Measurements from ENCODE around the gene PDZD8.
"Not testable (repeated sequence)": the region's sequence is repeated elsewhere in the genome, so short reads cannot be mapped to it uniquely, and the experiment has no call there.

PDZD8 gene

DNA sequence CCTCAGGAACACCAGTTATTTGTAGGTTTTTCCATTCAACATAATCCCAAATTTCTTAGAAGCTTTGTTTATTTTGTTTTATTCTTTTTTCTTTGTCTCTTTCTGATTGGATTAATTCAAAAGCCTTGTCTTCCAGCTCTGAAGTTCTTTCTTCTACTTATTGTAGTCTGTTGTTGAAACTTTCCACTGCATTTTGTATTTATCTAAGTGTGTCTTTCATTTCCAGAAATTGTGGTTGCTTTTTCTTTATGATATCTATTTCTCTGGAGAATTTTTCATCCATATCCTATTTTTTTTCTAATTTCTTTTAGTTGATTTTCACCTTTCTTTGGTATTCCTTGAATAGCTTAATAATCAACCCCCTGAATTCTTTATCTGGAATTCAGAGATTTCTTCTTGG, 75.8 kb downstream of the PDZD8 start:
- H2AFZ ChIP-seq (ENCODE audit: low read depth, low read length) = no peak overlapping the region
- TF ChIP-seq, protein P1, sequence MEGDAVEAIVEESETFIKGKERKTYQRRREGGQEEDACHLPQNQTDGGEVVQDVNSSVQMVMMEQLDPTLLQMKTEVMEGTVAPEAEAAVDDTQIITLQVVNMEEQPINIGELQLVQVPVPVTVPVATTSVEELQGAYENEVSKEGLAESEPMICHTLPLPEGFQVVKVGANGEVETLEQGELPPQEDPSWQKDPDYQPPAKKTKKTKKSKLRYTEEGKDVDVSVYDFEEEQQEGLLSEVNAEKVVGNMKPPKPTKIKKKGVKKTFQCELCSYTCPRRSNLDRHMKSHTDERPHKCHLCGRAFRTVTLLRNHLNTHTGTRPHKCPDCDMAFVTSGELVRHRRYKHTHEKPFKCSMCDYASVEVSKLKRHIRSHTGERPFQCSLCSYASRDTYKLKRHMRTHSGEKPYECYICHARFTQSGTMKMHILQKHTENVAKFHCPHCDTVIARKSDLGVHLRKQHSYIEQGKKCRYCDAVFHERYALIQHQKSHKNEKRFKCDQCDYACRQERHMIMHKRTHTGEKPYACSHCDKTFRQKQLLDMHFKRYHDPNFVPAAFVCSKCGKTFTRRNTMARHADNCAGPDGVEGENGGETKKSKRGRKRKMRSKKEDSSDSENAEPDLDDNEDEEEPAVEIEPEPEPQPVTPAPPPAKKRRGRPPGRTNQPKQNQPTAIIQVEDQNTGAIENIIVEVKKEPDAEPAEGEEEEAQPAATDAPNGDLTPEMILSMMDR (IDR thresholded peaks at IDR 0.05; ENCODE audit: low read depth, low read length) = no peak
- TF ChIP-seq EZH2phosphoT487 (IDR thresholded peaks at IDR 0.05; ENCODE audit: low read depth) = no peak
- H4K20me1 ChIP-seq (ENCODE audit: insufficient read depth, low read length) = no peaks in the 10 kb centered on the region; the same call in 1 of the 2 replicates
- H3K36me3 ChIP-seq (replicated peaks; ENCODE audit: low read depth, low read length) = no peaks in the 10 kb centered on the region
- no peak overlapping the region for H3K4me2 ChIP-seq (ENCODE audit: low read length)
- no peaks in the 10 kb centered on the region for H3K27me3 ChIP-seq (ENCODE audit: low read depth, low read length)
- H3K4me1 ChIP-seq (ENCODE audit: low read length) = no peaks in the 10 kb centered on the region
- no peaks in the 10 kb centered on the region for H3K9me3 ChIP-seq (ENCODE audit: insufficient read depth, low read length)
- no peak overlapping the region for H3K9ac ChIP-seq (ENCODE audit: low read length)
- no peak overlapping the region for H3K27ac ChIP-seq (ENCODE audit: low read length)
- H3K4me3 ChIP-seq (ENCODE audit: low read length) = no peak overlapping the region
- H3K79me2 ChIP-seq (ENCODE audit: low read length) = no peaks in the 10 kb centered on the region

DNA sequence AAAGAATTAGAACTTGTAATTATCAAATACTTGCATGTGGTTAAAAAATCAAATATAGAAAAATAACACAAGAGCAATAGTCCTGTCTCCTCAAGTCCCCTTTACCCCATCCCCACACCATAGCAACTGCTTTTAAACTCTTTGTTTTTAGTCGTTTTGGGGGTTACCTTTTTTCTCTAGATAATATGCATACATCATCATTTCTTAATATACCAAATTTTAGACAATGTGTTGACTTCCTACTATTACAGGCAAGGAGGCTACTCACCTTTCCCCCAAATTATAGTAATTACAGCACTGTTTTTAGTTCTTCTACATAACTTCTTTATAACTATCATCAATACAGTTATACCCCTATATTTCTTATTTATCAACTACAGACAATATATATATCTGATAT, 77.0 kb downstream of the PDZD8 start:
- Histone ChIP-seq H4K20me1 (ENCODE audit: insufficient read depth, low read length) (no peaks in the 10 kb centered on the region; the same call in 1 of the 2 replicates), H3K79me2 (ENCODE audit: low read length) (no peaks in the 10 kb centered on the region), H3K4me3 (ENCODE audit: low read length) (no peak overlapping the region), H3K4me2 (ENCODE audit: low read length) (no peak overlapping the region), H3K27me3 (ENCODE audit: low read depth, low read length) (no peaks in the 10 kb centered on the region), H3K27ac (ENCODE audit: low read length) (no peak overlapping the region), H2AFZ (ENCODE audit: low read depth, low read length) (no peak overlapping the region), H3K9me3 (ENCODE audit: insufficient read depth, low read length) (no peaks in the 10 kb centered on the region), H3K9ac (ENCODE audit: low read length) (no peak overlapping the region), H3K4me1 (ENCODE audit: low read length) (no peaks in the 10 kb centered on the region), H3K36me3 (replicated peaks; ENCODE audit: low read depth, low read length) (no peaks in the 10 kb centered on the region)
- TF ChIP-seq, protein P1 (IDR thresholded peaks at IDR 0.05; ENCODE audit: low read depth, low read length) = no peak
- TF ChIP-seq EZH2phosphoT487 (IDR thresholded peaks at IDR 0.05; ENCODE audit: low read depth) = no peak

DNA sequence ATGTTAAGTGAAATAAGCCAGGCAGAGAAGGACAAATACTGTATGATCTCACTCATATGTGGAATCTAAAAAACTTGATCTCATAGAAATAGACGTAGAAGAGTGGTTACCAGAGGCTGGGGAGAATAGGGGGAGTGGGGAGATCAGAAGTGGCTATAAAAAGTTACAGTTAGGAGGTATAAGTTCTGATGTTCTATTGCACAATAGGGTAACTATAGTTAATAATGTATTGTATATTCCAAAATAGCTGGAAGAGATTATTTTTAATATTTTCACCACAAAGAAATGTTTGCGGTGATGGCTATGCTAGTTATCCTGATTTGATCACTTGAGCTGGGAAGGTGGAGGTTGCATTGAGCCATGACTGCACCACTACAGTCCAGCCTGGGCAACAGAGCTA, 80.5 kb downstream of the PDZD8 start:
- Histone ChIP-seq H3K4me1 (ENCODE audit: low read length) (no peaks in the 10 kb centered on the region), H3K9ac (ENCODE audit: low read length) (no peak overlapping the region), H2AFZ (ENCODE audit: low read depth, low read length) (no peak overlapping the region), H3K4me3 (ENCODE audit: low read length) (no peak overlapping the region), H4K20me1 (ENCODE audit: insufficient read depth, low read length) (no peaks in the 10 kb centered on the region; the same call in 1 of the 2 replicates), H3K4me2 (ENCODE audit: low read length) (no peak overlapping the region), H3K27ac (ENCODE audit: low read length) (no peak overlapping the region), H3K9me3 (ENCODE audit: insufficient read depth, low read length) (no peaks in the 10 kb centered on the region), H3K27me3 (ENCODE audit: low read depth, low read length) (no peaks in the 10 kb centered on the region), H3K79me2 (ENCODE audit: low read length) (no peaks in the 10 kb centered on the region), H3K36me3 (replicated peaks; ENCODE audit: low read depth, low read length) (no peaks in the 10 kb centered on the region)
- TF ChIP-seq, protein P1 (IDR thresholded peaks at IDR 0.05; ENCODE audit: low read depth, low read length) = no peak
- TF ChIP-seq EZH2phosphoT487 (IDR thresholded peaks at IDR 0.05; ENCODE audit: low read depth) = no peak

DNA sequence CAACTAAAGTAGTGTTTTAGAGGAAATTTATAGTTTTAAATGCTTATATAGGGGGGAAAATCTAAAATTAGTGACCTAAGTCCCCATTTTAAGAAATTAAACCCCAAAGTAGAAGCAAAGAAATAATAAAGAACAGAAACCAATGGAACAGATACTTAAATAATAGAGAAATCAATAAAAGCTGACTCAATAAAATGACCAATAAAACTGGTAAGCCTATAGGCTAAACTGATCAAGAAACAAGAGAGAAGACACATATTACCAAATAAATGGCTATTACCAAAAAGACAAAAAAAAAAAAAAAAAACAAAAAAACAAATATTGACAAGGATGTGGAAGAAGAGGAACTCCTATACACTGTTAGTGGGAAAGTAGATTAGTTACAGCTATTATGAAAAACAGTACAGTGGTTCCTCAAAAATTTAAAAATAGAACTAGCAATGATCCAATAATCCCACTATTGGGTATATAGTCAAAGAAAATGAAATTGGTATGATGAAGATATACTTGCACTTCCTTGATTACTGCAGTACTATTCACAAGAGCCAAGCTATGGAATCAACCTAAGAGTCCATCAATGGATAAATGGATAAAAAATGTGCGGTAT, 81.1 kb downstream of the PDZD8 start:
- Histone ChIP-seq H3K9me3 (ENCODE audit: insufficient read depth, low read length) (no peaks in the 10 kb centered on the region), H3K79me2 (ENCODE audit: low read length) (no peaks in the 10 kb centered on the region), H3K27ac (ENCODE audit: low read length) (no peak overlapping the region), H2AFZ (ENCODE audit: low read depth, low read length) (no peak overlapping the region), H3K4me3 (ENCODE audit: low read length) (no peak overlapping the region), H3K27me3 (ENCODE audit: low read depth, low read length) (no peaks in the 10 kb centered on the region), H3K36me3 (replicated peaks; ENCODE audit: low read depth, low read length) (peaks cover 3% of the 10 kb centered on the region), H3K4me1 (ENCODE audit: low read length) (no peaks in the 10 kb centered on the region), H3K4me2 (ENCODE audit: low read length) (no peak overlapping the region), H3K9ac (ENCODE audit: low read length) (no peak overlapping the region), H4K20me1 (ENCODE audit: insufficient read depth, low read length) (no peaks in the 10 kb centered on the region; the same call in 1 of the 2 replicates)
- TF ChIP-seq EZH2phosphoT487 (IDR thresholded peaks at IDR 0.05; ENCODE audit: low read depth) = no peak

DNA sequence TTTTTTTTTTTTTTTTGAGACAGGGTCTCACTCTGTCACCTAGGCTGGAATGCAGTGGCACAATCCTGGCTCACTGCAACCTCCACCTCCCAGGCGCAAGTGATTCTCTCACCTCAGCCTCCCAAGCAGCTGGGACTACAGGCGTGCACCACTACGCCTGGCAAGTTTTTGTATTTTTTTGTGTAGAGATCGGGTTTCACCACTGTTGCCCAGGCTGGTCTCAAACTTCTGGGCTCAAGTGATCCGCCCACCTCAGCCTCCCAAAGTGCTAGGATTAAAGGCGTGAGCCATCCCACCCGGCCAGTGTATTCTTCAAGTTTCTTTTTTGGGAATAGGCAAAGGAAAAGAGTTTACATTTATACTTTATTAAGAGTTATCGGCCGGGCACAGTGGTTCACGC, 84.4 kb downstream of the PDZD8 start:
- not testable (repeated sequence) for H3K36me3 ChIP-seq (replicated peaks; ENCODE audit: low read depth, low read length); H3K27me3 ChIP-seq (ENCODE audit: low read depth, low read length); H3K4me1 ChIP-seq (ENCODE audit: low read length); H3K9me3 ChIP-seq (ENCODE audit: insufficient read depth, low read length); H4K20me1 ChIP-seq (ENCODE audit: insufficient read depth, low read length); H3K27ac ChIP-seq (ENCODE audit: low read length); H3K79me2 ChIP-seq (ENCODE audit: low read length); H3K4me2 ChIP-seq (ENCODE audit: low read length); H2AFZ ChIP-seq (ENCODE audit: low read depth, low read length); H3K4me3 ChIP-seq (ENCODE audit: low read length); H3K9ac ChIP-seq (ENCODE audit: low read length)
